Activated T-cell treated with anti-CD3 and anti-CD28 coated beads, Interleukin-2, amount 50 U/mL, for 4 hours (primary cell): ENCODE data around the gene STX11. TPM values are rescaled to one million over a fixed set of nuclear protein-coding genes. Genes with fewer than 3 reads are reported as not detected.

ENCODE experiments used
- ATAC-seq, 2 donors: fragments of 200-7000 bp; cut with Tn5 transposase; one replicate each; pipeline ENCODE4 v1.10.0; 2021
- DNase-seq: peaks from one replicate; pipeline ENCODE4 v3.0.0-alpha.2; 2020
- H3K27me3 Mint-ChIP-seq: one replicate; pipeline ENCODE4 v1.8.0; 2021; ENCODE audit warnings: low read depth, mixed read lengths
- H3K36me3 Mint-ChIP-seq: one replicate; pipeline ENCODE4 v1.8.0; 2022; ENCODE audit warnings: mixed read lengths; ENCODE audit not compliant: insufficient read depth
- H3K4me1 Mint-ChIP-seq: one replicate; pipeline ENCODE4 v1.8.0; 2021; ENCODE audit warnings: low read depth, mixed read lengths
- H3K4me3 Mint-ChIP-seq: one replicate; pipeline ENCODE4 v1.8.0; 2021; ENCODE audit warnings: mild to moderate bottlenecking, moderate library complexity, mixed read lengths
- H3K9me3 Mint-ChIP-seq: one replicate; pipeline ENCODE4 v1.8.0; 2021; ENCODE audit warnings: mixed read lengths
- total RNA-seq, 3 donors: library from RNA; stranded (reverse); gene quantifications; one replicate each; pipeline ENCODE4 v1.2.1, GENCODE V29; 2021

The STX11 gene
- total RNA-seq, 3 donors from 2014 or later: 29.9 to 31.8 (median 30.9) TPM

DNA sequence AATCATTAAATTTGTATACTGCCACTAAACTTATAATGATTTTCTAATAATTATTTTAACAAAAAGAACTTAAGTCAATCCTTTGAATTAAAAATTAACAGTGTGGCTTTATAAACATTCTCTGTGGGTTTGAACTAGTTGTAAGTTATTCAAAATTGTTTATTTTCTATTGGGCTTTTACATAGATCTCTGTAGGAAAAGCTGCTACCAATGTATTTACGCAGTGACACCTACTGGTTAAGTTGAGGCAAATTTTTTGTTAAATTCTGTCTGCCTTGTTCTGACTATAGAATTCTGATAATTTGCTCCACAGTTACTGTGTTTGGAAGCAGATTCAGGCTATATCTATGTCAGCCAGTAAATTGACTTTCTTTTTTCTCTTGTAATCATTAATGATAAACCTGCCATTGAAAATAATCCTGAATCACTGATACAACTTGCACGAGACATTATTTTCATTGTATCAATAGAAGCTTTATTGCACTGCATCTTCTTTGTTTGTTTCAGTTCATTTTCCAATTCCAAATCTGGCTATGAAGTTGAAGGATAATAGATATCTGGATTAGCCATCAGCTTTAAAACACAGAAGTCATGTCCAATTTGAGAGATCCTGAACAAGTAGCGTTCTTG lies 68.9 kb downstream of the STX11 start:
- Mint-ChIP-seq H3K36me3 (no peaks in the 10 kb centered on the region), H3K4me3 (no peak overlapping the region), H3K27me3 (peaks cover 2% of the 10 kb centered on the region), H3K9me3 (no peaks in the 10 kb centered on the region), H3K4me1 (peaks cover 38% of the 10 kb centered on the region)
- no peak for DNase-seq
- ATAC-seq: no peak

GRCh38 chr6:144220031-144220790 lies 69.9 kb downstream of the STX11 start:
- Mint-ChIP-seq H3K36me3 (no peaks in the 10 kb centered on the region), H3K9me3 (no peaks in the 10 kb centered on the region), H3K4me1 (peaks cover 33% of the 10 kb centered on the region), H3K27me3 (peaks cover 2% of the 10 kb centered on the region), H3K4me3 (no peak overlapping the region)
- ATAC-seq (no peak), DNase-seq (no peak)

- H3K9me3 Mint-ChIP-seq: no peaks in the 10 kb centered on the region
- DNase-seq (no peak), ATAC-seq (no peak)
- no peaks in the 10 kb centered on the region for H3K27me3 Mint-ChIP-seq
- H3K4me3 Mint-ChIP-seq: no peak overlapping the region
- H3K4me1 Mint-ChIP-seq: peaks cover 3% of the 10 kb centered on the region
- no peaks in the 10 kb centered on the region for H3K36me3 Mint-ChIP-seq
Observed at GRCh38 chr6:144223686-144224085, 73.4 kb downstream of the STX11 start.

DNA sequence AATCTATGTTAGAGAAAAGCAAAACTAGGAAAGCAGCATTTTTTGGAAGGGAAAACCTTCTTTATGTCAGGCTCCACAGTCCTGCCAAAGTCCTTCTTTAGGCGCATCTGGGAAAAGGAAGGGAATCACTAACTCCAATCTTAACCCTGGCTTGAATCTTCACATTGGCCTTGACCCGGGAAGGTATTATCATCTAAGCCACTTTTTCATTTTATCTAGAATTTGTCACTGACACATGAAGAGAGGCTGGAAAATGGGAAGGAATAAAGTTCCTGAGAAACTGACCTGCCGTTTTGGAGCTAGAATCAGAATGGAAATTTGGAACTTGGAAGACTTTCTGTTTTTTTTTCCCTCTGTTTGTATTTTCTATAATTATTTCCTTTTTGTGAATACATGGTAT lies 81.4 kb downstream of the STX11 start:
- Mint-ChIP-seq H3K4me1 (no peaks in the 10 kb centered on the region), H3K4me3 (no peak overlapping the region), H3K9me3 (no peaks in the 10 kb centered on the region), H3K36me3 (no peaks in the 10 kb centered on the region), H3K27me3 (no peaks in the 10 kb centered on the region)
- no peak for DNase-seq
- no peak for ATAC-seq

GRCh38 chr6:144232176-144232831 lies 82.0 kb downstream of the STX11 start:
- Mint-ChIP-seq H3K27me3 (no peaks in the 10 kb centered on the region), H3K4me1 (no peaks in the 10 kb centered on the region), H3K4me3 (no peak overlapping the region), H3K36me3 (no peaks in the 10 kb centered on the region), H3K9me3 (no peaks in the 10 kb centered on the region)
- no peak for ATAC-seq
- no peak for DNase-seq

DNA sequence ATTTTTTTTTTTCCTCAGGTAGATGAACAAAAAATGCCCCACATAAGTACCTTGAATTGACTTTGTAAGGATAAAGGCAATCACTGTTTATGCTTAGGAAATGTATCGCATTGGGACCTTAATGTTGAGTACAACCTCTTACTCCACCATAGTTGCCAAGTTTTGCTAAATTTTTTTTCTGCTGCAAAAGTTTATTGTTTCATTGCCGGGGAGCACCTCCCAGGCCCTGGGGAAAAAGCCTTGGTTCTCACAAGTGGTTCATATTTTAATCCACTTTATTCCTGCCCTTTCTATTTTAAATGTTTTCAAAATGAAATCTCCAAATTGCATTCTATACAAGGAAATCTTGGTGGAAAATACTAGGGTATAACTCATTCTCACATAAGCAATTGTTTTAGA lies 82.5 kb downstream of the STX11 start:
- Mint-ChIP-seq H3K36me3 (no peaks in the 10 kb centered on the region), H3K27me3 (no peaks in the 10 kb centered on the region), H3K4me1 (no peaks in the 10 kb centered on the region), H3K9me3 (no peaks in the 10 kb centered on the region), H3K4me3 (no peak overlapping the region)
- ATAC-seq: no peak
- no peak for DNase-seq

DNA sequence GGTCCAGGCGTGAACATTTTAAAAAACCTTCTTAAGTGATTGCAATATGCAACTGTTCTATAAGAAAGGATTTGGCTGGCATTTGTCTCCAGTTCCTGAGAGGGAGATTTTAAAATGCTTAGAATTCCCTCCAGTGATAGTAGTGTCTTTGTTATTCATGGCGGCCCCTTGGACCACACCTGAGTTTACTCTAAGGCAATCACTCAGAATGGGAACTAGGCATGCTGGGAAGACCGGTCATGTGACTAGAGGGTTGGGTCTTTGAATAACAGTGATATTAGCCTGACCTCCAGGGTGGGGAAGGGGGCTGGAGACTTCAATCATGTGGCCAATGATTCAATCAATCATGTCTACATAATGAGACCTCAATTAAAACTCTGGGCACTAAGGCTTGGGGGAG lies 84.1 kb downstream of the STX11 start:
- Mint-ChIP-seq H3K36me3 (no peaks in the 10 kb centered on the region), H3K4me3 (no peak overlapping the region), H3K4me1 (no peaks in the 10 kb centered on the region), H3K9me3 (no peaks in the 10 kb centered on the region), H3K27me3 (no peaks in the 10 kb centered on the region)
- DNase-seq: no peak
- ATAC-seq: no peak

GRCh38 chr6:144234935-144235334 lies 84.6 kb downstream of the STX11 start:
- Mint-ChIP-seq H3K9me3 (no peaks in the 10 kb centered on the region), H3K27me3 (no peaks in the 10 kb centered on the region), H3K4me1 (no peaks in the 10 kb centered on the region), H3K4me3 (no peak overlapping the region), H3K36me3 (no peaks in the 10 kb centered on the region)
- DNase-seq (no peak), ATAC-seq (no peak)

Other genes with a start within 250 kb of the STX11 start
- gene PLAGL1, start 142.3 kb upstream of the STX11 start, total RNA-seq: 1 to 10 TPM; 6.5 to 8.9 (median 7.8) TPM
- gene SF3B5, start 54.9 kb upstream of the STX11 start, total RNA-seq: 100 to 1,000 TPM; 276 to 301 (median 280) TPM
- 1 to 10 TPM; 7.7 to 8.7 (median 7.9) TPM for gene UTRN, start 134.8 kb downstream of the STX11 start, total RNA-seq